HEK293 (cell line): ENCODE measurements around the gene FLACC1.
A peak's percentile ranks its signal among the peaks of the same experiment; 100 is the strongest.

Source experiments
- GLI2 ChIP-seq: fragments of 450-650 bp; formaldehyde crosslinking; IDR thresholded peaks from 2 replicates; pipeline ENCODE4; 2017; ENCODE audit warnings: missing biosample characterization, missing genetic modification characterization, low read depth, borderline replicate concordance
- GLI4 ChIP-seq: fragments of 450-650 bp; formaldehyde crosslinking; IDR thresholded peaks from 2 replicates; pipeline ENCODE4 v1.5.1; 2016; ENCODE audit warnings: missing biosample characterization, missing genetic modification characterization
- HOXA7 ChIP-seq: sonication (generic); formaldehyde crosslinking; IDR thresholded peaks from 2 replicates; pipeline ENCODE4 v1.8.1; 2022; ENCODE audit warnings: missing genetic modification reagents, borderline replicate concordance
- KLF7 ChIP-seq: fragments of 450-650 bp; formaldehyde crosslinking; IDR thresholded peaks from 2 replicates; pipeline ENCODE4 v1.5.1; 2016; ENCODE audit warnings: missing biosample characterization, missing genetic modification characterization, borderline replicate concordance
- PBX3 ChIP-seq: sonication (generic); formaldehyde crosslinking; IDR thresholded peaks from 2 replicates; pipeline ENCODE4 v1.8.1; 2022; ENCODE audit warnings: mild to moderate bottlenecking, moderate library complexity, missing genetic modification reagents
- PRDM6 ChIP-seq: fragments of 450-650 bp; formaldehyde crosslinking; IDR thresholded peaks from 2 replicates; pipeline ENCODE4 v1.5.1; 2017; ENCODE audit warnings: missing biosample characterization, missing genetic modification characterization
- REPIN1 ChIP-seq: fragments of 450-650 bp; formaldehyde crosslinking; IDR thresholded peaks from 2 replicates; pipeline ENCODE4 v1.5.1; 2017; ENCODE audit warnings: missing biosample characterization, missing genetic modification characterization, low read depth
- SP3 ChIP-seq: fragments of 450-650 bp; formaldehyde crosslinking; IDR thresholded peaks from 2 replicates; pipeline ENCODE4 v1.5.1; 2016; ENCODE audit warnings: missing biosample characterization, missing genetic modification characterization
- SP7 ChIP-seq: fragments of 450-650 bp; formaldehyde crosslinking; IDR thresholded peaks from 2 replicates; pipeline ENCODE4 v1.5.1; 2016; ENCODE audit warnings: missing biosample characterization, missing genetic modification characterization
- TCF7L2 ChIP-seq: IDR thresholded peaks from 2 replicates; pipeline ENCODE4 v1.6.1; 2011; ENCODE audit warnings: low read depth, mild to moderate bottlenecking, inconsistent platforms, low read length, moderate library complexity, borderline replicate concordance
- ZBTB21 ChIP-seq: fragments of 450-650 bp; formaldehyde crosslinking; IDR thresholded peaks from 2 replicates; pipeline ENCODE4 v1.5.1; 2017; ENCODE audit warnings: missing biosample characterization, missing genetic modification characterization
- ZEB2 ChIP-seq: fragments of 450-650 bp; formaldehyde crosslinking; IDR thresholded peaks from 2 replicates; pipeline ENCODE4 v1.5.1; 2016; ENCODE audit warnings: missing biosample characterization, missing genetic modification characterization
- ZNF140 ChIP-seq: fragments of 450-650 bp; formaldehyde crosslinking; IDR thresholded peaks from 2 replicates; pipeline ENCODE4 v1.5.1; 2016; ENCODE audit warnings: missing biosample characterization, missing genetic modification characterization
- ZNF157 ChIP-seq: fragments of 450-650 bp; formaldehyde crosslinking; IDR thresholded peaks from 2 replicates; pipeline ENCODE4 v1.5.1; 2016; ENCODE audit warnings: missing biosample characterization, missing genetic modification characterization
- ZNF19 ChIP-seq: fragments of 450-650 bp; formaldehyde crosslinking; IDR thresholded peaks from 2 replicates; pipeline ENCODE4; 2016; ENCODE audit warnings: missing biosample characterization, missing genetic modification characterization, low read depth
- ZNF24 ChIP-seq: fragments of 450-650 bp; formaldehyde crosslinking; IDR thresholded peaks from 2 replicates; pipeline ENCODE4 v1.5.1; 2016; ENCODE audit warnings: missing biosample characterization, missing genetic modification characterization
- ZNF302 ChIP-seq: fragments of 450-650 bp; formaldehyde crosslinking; IDR thresholded peaks from 2 replicates; pipeline ENCODE4 v1.5.1; 2016; ENCODE audit warnings: missing biosample characterization, missing genetic modification characterization, low read depth
- ZNF324 ChIP-seq: fragments of 450-650 bp; formaldehyde crosslinking; IDR thresholded peaks from 2 replicates; pipeline ENCODE4 v1.5.1; 2016; ENCODE audit warnings: missing biosample characterization, missing genetic modification characterization
- ZNF350 ChIP-seq: fragments of 450-650 bp; formaldehyde crosslinking; IDR thresholded peaks from 2 replicates; pipeline ENCODE4 v1.5.0; 2017; ENCODE audit warnings: missing biosample characterization, mild to moderate bottlenecking, missing genetic modification characterization
- ZNF37A ChIP-seq: fragments of 450-650 bp; IDR thresholded peaks from 2 replicates; pipeline ENCODE4 v1.5.1; 2018; ENCODE audit warnings: missing biosample characterization, missing genetic modification characterization
- ZNF423 ChIP-seq: fragments of 450-650 bp; formaldehyde crosslinking; IDR thresholded peaks from 2 replicates; pipeline ENCODE4 v1.5.1; 2016; ENCODE audit warnings: missing biosample characterization, missing genetic modification characterization
- ZNF433 ChIP-seq: fragments of 450-650 bp; formaldehyde crosslinking; IDR thresholded peaks from 2 replicates; pipeline ENCODE4 v1.5.1; 2016; ENCODE audit warnings: missing biosample characterization, missing genetic modification characterization, low read depth
- ZNF510 ChIP-seq: fragments of 450-650 bp; formaldehyde crosslinking; IDR thresholded peaks from 2 replicates; pipeline ENCODE4 v1.5.1; 2018; ENCODE audit warnings: mild to moderate bottlenecking, missing genetic modification characterization, missing biosample characterization; ENCODE audit not compliant: insufficient replicate concordance
- ZNF518A ChIP-seq: fragments of 450-650 bp; formaldehyde crosslinking; conservative IDR thresholded peaks from 2 replicates; pipeline ENCODE4 v1.5.1; 2016; ENCODE audit warnings: low read depth, missing biosample characterization, missing genetic modification characterization
- ZNF521 ChIP-seq: fragments of 450-650 bp; formaldehyde crosslinking; IDR thresholded peaks from 2 replicates; pipeline ENCODE4 v1.5.1; 2017; ENCODE audit warnings: missing biosample characterization, mild to moderate bottlenecking, missing genetic modification characterization
- ZNF529 ChIP-seq: fragments of 450-650 bp; formaldehyde crosslinking; IDR thresholded peaks from 2 replicates; pipeline ENCODE4 v1.5.1; 2017; ENCODE audit warnings: missing genetic modification characterization, missing biosample characterization; ENCODE audit not compliant: insufficient replicate concordance
- ZNF596 ChIP-seq: fragments of 450-650 bp; IDR thresholded peaks from 2 replicates; pipeline ENCODE4 v1.5.0; 2018; ENCODE audit warnings: missing biosample characterization, mild to moderate bottlenecking, missing genetic modification characterization, moderate library complexity
- ZNF623 ChIP-seq: fragments of 450-650 bp; formaldehyde crosslinking; IDR thresholded peaks from 2 replicates; pipeline ENCODE4 v1.5.1; 2016; ENCODE audit warnings: missing biosample characterization, missing genetic modification characterization
- ZNF626 ChIP-seq: fragments of 450-650 bp; sonication (Bioruptor Pico); formaldehyde crosslinking; IDR thresholded peaks from 2 replicates; pipeline ENCODE4 v1.5.1; 2018; ENCODE audit warnings: missing biosample characterization, missing genetic modification characterization, inconsistent platforms
- ZNF629 ChIP-seq: fragments of 450-650 bp; formaldehyde crosslinking; IDR thresholded peaks from 2 replicates; pipeline ENCODE4 v1.5.1; 2017; ENCODE audit warnings: missing biosample characterization, missing genetic modification characterization
- ZNF701 ChIP-seq: fragments of 450-650 bp; formaldehyde crosslinking; IDR thresholded peaks from 2 replicates; pipeline ENCODE4 v1.5.1; 2016; ENCODE audit warnings: missing biosample characterization, missing genetic modification characterization
- ZSCAN23 ChIP-seq: fragments of 450-650 bp; formaldehyde crosslinking; IDR thresholded peaks from 2 replicates; pipeline ENCODE4 v1.5.1; 2016; ENCODE audit warnings: missing biosample characterization, missing genetic modification characterization
- TF ChIP-seq, protein P1 (sequence below): fragments of 450-650 bp; formaldehyde crosslinking; IDR thresholded peaks from 2 replicates; pipeline ENCODE4 v1.5.1; 2016; ENCODE audit warnings: missing biosample characterization, missing genetic modification characterization, low read depth

FLACC1 gene

GRCh38 chr2:201406077-201406662, 49.0 kb upstream of the FLACC1 start (continued):
- TF ChIP-seq TCF7L2 (no peak), ZNF623 (tag by site-specific recombination) (no peak), ZSCAN23 (no peak), ZNF37A (tag by site-specific recombination) (no peak), HOXA7 (no peak), ZNF19 (no peak), ZNF701 (tag by site-specific recombination) (no peak), SP3 (tag by site-specific recombination) (no peak), ZNF324 (tag by site-specific recombination) (peak; percentile 39; the same call in 1 of the 2 replicates), ZNF510 (tag by site-specific recombination) (no peak), ZNF423 (no peak), ZNF529 (tag by site-specific recombination) (no peak), PRDM6 (tag by site-specific recombination) (peak; percentile 96), ZNF518A (tag by site-specific recombination) (no peak), ZEB2 (tag by site-specific recombination) (0 out of 2 replicates have a peak, but pooled peaks have one; percentile 26), ZNF140 (tag by site-specific recombination) (no peak), ZNF302 (tag by site-specific recombination) (no peak), ZNF596 (tag by site-specific recombination) (no peak), ZNF350 (tag by site-specific recombination) (no peak), KLF7 (no peak), ZNF24 (tag by site-specific recombination) (peak; percentile 45; the same call in 1 of the 2 replicates), GLI4 (tag by site-specific recombination) (no peak), ZNF629 (0 out of 2 replicates have a peak, but pooled peaks have one; percentile 30), GLI2 (tag by site-specific recombination) (no peak), ZNF521 (no peak), ZNF433 (no peak), SP7 (tag by site-specific recombination) (peak; percentile 49), ZNF626 (no peak), REPIN1 (tag by site-specific recombination) (no peak), ZBTB21 (no peak), PBX3 (CRISPR knock-in tag) (no peak), ZNF157 (tag by site-specific recombination) (no peak)
- TF ChIP-seq, protein P1, sequence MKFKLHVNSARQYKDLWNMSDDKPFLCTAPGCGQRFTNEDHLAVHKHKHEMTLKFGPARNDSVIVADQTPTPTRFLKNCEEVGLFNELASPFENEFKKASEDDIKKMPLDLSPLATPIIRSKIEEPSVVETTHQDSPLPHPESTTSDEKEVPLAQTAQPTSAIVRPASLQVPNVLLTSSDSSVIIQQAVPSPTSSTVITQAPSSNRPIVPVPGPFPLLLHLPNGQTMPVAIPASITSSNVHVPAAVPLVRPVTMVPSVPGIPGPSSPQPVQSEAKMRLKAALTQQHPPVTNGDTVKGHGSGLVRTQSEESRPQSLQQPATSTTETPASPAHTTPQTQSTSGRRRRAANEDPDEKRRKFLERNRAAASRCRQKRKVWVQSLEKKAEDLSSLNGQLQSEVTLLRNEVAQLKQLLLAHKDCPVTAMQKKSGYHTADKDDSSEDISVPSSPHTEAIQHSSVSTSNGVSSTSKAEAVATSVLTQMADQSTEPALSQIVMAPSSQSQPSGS (tag by site-specific recombination): no peak
